Measurements from ENCODE around the gene ABL1.

Gene ABL1

DNA sequence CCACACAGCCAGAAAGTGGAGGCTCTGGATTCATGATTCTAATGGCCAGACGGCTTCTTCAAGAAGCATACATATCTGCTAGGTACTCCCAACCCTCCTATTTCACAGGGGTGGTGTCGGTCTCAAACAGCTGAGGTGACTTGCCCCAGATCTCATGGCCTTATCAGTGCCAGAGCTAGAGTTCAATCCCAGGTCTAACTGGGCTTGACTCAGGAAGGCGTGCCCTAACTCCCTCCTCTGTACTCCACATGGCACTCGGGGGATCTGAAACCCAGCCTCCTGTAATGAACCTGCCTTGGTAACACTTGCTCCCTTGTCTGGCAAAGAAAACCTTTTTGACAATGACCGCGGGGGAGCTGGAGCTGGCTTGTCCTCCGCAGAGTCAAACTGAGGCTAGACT, 59.5 kb downstream of the ABL1 start:
- no peak for ATAC-seq
- TF ChIP-seq CSRNP3 (CRISPR knock-in tag; IDR thresholded peaks at IDR 0.05) (no peak), CSDC2 (CRISPR knock-in tag; IDR thresholded peaks at IDR 0.05) (no peak), ARNTL (CRISPR knock-in tag; IDR thresholded peaks at IDR 0.05; ENCODE audit: borderline replicate concordance, low read depth) (no peak)

DNA sequence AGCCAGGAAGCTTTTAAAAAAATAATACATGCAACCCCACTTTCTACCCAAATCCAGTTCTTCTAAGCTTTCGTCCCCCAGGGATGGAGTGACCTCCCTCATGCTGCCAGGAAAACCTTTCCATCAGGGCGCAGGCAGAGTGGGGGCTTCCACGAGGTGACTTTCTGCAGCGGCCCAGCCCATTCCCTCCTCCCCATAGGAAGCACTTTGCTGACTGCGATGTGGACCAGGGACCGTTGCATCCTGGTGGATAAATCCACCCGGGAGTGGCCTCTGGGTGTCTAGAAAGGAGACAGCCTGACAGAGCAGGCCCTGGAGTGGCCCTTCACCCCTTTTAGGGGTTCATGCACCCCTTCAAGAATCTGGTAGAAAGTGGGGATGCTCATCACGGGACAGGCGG, 60.0 kb downstream of the ABL1 start:
- TF ChIP-seq ESRRG (CRISPR knock-in tag; IDR thresholded peaks at IDR 0.05) (no peak), RARB (CRISPR knock-in tag; IDR thresholded peaks at IDR 0.05) (no peak), GLIS3 (CRISPR knock-in tag; IDR thresholded peaks at IDR 0.05) (no peak)
- ATAC-seq = no peak

DNA sequence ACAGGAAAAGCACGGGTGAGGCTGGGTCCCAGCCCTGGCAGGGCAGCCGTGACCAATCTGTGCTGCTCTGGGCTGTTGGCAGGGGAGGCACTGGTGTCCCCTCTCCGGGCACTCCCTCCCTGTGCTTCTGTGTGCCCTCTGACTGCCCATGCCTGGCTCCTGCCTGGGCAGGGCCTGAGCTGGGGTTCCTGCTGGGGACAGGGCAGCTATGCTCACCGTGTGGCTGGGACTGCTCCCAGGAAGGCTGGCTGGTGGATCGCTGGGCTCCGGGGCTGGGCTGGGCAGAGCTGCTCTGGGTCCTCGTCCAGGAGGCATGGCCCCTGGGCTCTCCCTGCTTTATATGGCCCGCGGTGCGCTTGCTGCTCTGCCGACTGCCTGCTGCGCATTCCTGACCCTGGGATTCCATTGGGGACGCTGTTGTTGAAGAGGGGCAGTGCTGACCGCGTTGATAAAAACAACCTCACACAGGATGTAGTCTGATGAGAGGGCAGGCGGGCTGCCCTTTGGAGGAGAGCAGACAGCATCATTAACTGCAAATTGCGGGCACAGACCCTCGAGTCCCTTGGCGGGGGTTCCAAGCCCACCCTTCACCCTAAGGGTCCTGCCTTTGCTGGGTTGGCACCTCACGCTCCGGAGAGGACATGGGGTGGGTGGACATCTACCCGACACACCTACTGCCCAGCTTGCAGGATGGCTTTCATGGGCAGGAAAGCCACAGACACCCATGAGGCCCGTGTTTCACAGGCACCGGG, 60.6 kb downstream of the ABL1 start:
- peak; percentile 7 for ATAC-seq
- no peak for TF ChIP-seq ARNTL (CRISPR knock-in tag; IDR thresholded peaks at IDR 0.05; ENCODE audit: borderline replicate concordance, low read depth)
- TF ChIP-seq ESRRG (CRISPR knock-in tag; IDR thresholded peaks at IDR 0.05) = no peak
- TF ChIP-seq ZNF565 (CRISPR knock-in tag; conservative IDR thresholded peaks at IDR 0.05; ENCODE audit: low read depth) = no peak
- no peak for TF ChIP-seq SNAI2 (CRISPR knock-in tag; IDR thresholded peaks at IDR 0.05)
- TF ChIP-seq TCF4 (CRISPR knock-in tag; IDR thresholded peaks at IDR 0.05; ENCODE audit: borderline replicate concordance) = no peak
- TF ChIP-seq ISL1 (CRISPR knock-in tag; IDR thresholded peaks at IDR 0.05) = no peak
- TF ChIP-seq ZFP3 (CRISPR knock-in tag; IDR thresholded peaks at IDR 0.05) = no peak
- no peak for TF ChIP-seq ZC3H10 (CRISPR knock-in tag; IDR thresholded peaks at IDR 0.05)
- TF ChIP-seq TOX (CRISPR knock-in tag; IDR thresholded peaks at IDR 0.05; ENCODE audit: borderline replicate concordance) = no peak
- no peak for TF ChIP-seq PPARA (CRISPR knock-in tag; IDR thresholded peaks at IDR 0.05; ENCODE audit: borderline replicate concordance)
- no peak for TF ChIP-seq BACH2 (CRISPR knock-in tag; IDR thresholded peaks at IDR 0.05; ENCODE audit: borderline replicate concordance)
- TF ChIP-seq, protein P1, sequence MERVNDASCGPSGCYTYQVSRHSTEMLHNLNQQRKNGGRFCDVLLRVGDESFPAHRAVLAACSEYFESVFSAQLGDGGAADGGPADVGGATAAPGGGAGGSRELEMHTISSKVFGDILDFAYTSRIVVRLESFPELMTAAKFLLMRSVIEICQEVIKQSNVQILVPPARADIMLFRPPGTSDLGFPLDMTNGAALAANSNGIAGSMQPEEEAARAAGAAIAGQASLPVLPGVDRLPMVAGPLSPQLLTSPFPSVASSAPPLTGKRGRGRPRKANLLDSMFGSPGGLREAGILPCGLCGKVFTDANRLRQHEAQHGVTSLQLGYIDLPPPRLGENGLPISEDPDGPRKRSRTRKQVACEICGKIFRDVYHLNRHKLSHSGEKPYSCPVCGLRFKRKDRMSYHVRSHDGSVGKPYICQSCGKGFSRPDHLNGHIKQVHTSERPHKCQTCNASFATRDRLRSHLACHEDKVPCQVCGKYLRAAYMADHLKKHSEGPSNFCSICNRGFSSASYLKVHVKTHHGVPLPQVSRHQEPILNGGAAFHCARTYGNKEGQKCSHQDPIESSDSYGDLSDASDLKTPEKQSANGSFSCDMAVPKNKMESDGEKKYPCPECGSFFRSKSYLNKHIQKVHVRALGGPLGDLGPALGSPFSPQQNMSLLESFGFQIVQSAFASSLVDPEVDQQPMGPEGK (CRISPR knock-in tag; IDR thresholded peaks at IDR 0.05; ENCODE audit: borderline replicate concordance) = no peak
- no peak for TF ChIP-seq RARB (CRISPR knock-in tag; IDR thresholded peaks at IDR 0.05)
- TF ChIP-seq ZNF70 (CRISPR knock-in tag; IDR thresholded peaks at IDR 0.05) = no peak
- no peak for TF ChIP-seq ZFP30 (CRISPR knock-in tag; IDR thresholded peaks at IDR 0.05)
- no peak for TF ChIP-seq CSDC2 (CRISPR knock-in tag; IDR thresholded peaks at IDR 0.05)
- TF ChIP-seq, protein P2, sequence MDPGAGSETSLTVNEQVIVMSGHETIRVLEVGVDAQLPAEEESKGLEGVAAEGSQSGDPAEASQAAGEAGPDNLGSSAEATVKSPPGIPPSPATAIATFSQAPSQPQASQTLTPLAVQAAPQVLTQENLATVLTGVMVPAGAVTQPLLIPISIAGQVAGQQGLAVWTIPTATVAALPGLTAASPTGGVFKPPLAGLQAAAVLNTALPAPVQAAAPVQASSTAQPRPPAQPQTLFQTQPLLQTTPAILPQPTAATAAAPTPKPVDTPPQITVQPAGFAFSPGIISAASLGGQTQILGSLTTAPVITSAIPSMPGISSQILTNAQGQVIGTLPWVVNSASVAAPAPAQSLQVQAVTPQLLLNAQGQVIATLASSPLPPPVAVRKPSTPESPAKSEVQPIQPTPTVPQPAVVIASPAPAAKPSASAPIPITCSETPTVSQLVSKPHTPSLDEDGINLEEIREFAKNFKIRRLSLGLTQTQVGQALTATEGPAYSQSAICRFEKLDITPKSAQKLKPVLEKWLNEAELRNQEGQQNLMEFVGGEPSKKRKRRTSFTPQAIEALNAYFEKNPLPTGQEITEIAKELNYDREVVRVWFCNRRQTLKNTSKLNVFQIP (CRISPR knock-in tag; IDR thresholded peaks at IDR 0.05; ENCODE audit: borderline replicate concordance, low read depth) = no peak
- TF ChIP-seq OSR1 (CRISPR knock-in tag; IDR thresholded peaks at IDR 0.05) = no peak
- no peak for TF ChIP-seq TSHZ2 (CRISPR knock-in tag; IDR thresholded peaks at IDR 0.05)
